ENCODE measurements around the gene THAP7. TPM values are rescaled to one million over a fixed set of nuclear protein-coding genes. Genes with fewer than 3 reads are reported as not detected.

The THAP7 gene
- total RNA-seq, 1 experiment from 2014 or later = 29.1 TPM

- peak overlapping the region; percentile 62 for H3K4me3 Mint-ChIP-seq (ENCODE audit: unreplicated experiment)
- no TSS peak for BruUV-seq (replicated peaks)
- ChIA-PET POLR2A (no interaction called here), CTCF (no interaction called here)
- H3K4me3 ChIP-seq (ENCODE audit: low read depth, low read length) = no peak overlapping the region
- intact Hi-C loops (cut with micrococcal nuclease; ENCODE audit: unreplicated experiment) = no loop called here
- no peaks in the 10 kb centered on the region for H3K27me3 Mint-ChIP-seq (ENCODE audit: insufficient read depth, unreplicated experiment)
- no peaks in the 10 kb centered on the region for H3K27me3 ChIP-seq (replicated peaks; ENCODE audit: control insufficient read depth, insufficient read depth, low read length)
- no peak for TF ChIP-seq CTCF (IDR thresholded peaks at IDR 0.05; ENCODE audit: insufficient read depth in 1 of 2, low read depth in 1 of 2, low read length in 1 of 2, severe bottlenecking in 1 of 2, unreplicated experiment in 1 of 2)
- no peak for DNase-seq
- H3K4me1 Mint-ChIP-seq (ENCODE audit: low read depth, unreplicated experiment) = no peaks in the 10 kb centered on the region
- no peaks in the 10 kb centered on the region for H3K36me3 ChIP-seq (ENCODE audit: control insufficient read depth, insufficient read depth, low read length)
- no peak overlapping the region for H3K27ac Mint-ChIP-seq (ENCODE audit: unreplicated experiment)
- H3K9me3 Mint-ChIP-seq (ENCODE audit: unreplicated experiment) = no peaks in the 10 kb centered on the region
- peaks cover 6% of the 10 kb centered on the region for H3K36me3 Mint-ChIP-seq (ENCODE audit: insufficient read depth, unreplicated experiment)
- H3K4me1 ChIP-seq = peaks cover 22% of the 10 kb centered on the region
- no peaks in the 10 kb centered on the region for H3K9me3 ChIP-seq
Measured at GRCh38 chr22:21032868-21033688, 31.2 kb upstream of the THAP7 start.

- H3K36me3 ChIP-seq (ENCODE audit: control insufficient read depth, insufficient read depth, low read length) = no peaks in the 10 kb centered on the region
- intact Hi-C loops (cut with micrococcal nuclease; ENCODE audit: unreplicated experiment) = no loop called here
- peak within 1 kb of the TSS; percentile 35 for H3K4me3 ChIP-seq (ENCODE audit: low read depth, low read length)
- Mint-ChIP-seq H3K27me3 (ENCODE audit: insufficient read depth, unreplicated experiment) (no peaks in the 10 kb centered on the region), H3K27ac (ENCODE audit: unreplicated experiment) (no peak within 1 kb of the TSS), H3K36me3 (ENCODE audit: insufficient read depth, unreplicated experiment) (peaks cover 6% of the 10 kb centered on the region), H3K4me3 (ENCODE audit: unreplicated experiment) (peak within 1 kb of the TSS; percentile 62), H3K9me3 (ENCODE audit: unreplicated experiment) (no peaks in the 10 kb centered on the region), H3K4me1 (ENCODE audit: low read depth, unreplicated experiment) (no peaks in the 10 kb centered on the region)
- no peaks in the 10 kb centered on the region for H3K9me3 ChIP-seq
- no peaks in the 10 kb centered on the region for H3K27me3 ChIP-seq (replicated peaks; ENCODE audit: control insufficient read depth, insufficient read depth, low read length)
- no peak for DNase-seq
- TF ChIP-seq CTCF (IDR thresholded peaks at IDR 0.05; ENCODE audit: insufficient read depth in 1 of 2, low read depth in 1 of 2, low read length in 1 of 2, severe bottlenecking in 1 of 2, unreplicated experiment in 1 of 2) = no peak
- H3K4me1 ChIP-seq = peaks cover 24% of the 10 kb centered on the region
- POLR2A ChIA-PET = no interaction called here
- BruUV-seq (replicated peaks) = no TSS peak
- CTCF ChIA-PET = no interaction called here
Measured at GRCh38 chr22:21032037-21032867, 30.3 kb upstream of the THAP7 start, which contains the start of gene SLC7A4. SLC7A4 (minus strand) TSS chr22:21032561; CDS start chr22:21031812, 749 bp downstream.

- CTCF ChIA-PET = no interaction called here
- Mint-ChIP-seq H3K9me3 (ENCODE audit: unreplicated experiment) (no peaks in the 10 kb centered on the region), H3K4me1 (ENCODE audit: low read depth, unreplicated experiment) (no peaks in the 10 kb centered on the region), H3K27me3 (ENCODE audit: insufficient read depth, unreplicated experiment) (no peaks in the 10 kb centered on the region), H3K36me3 (ENCODE audit: insufficient read depth, unreplicated experiment) (peaks cover 6% of the 10 kb centered on the region), H3K27ac (ENCODE audit: unreplicated experiment) (no peak overlapping the region), H3K4me3 (ENCODE audit: unreplicated experiment) (peak overlapping the region; percentile 62)
- H3K4me3 ChIP-seq (ENCODE audit: low read depth, low read length) = peak overlapping the region; percentile 35; the same call in 1 of the 2 replicates
- intact Hi-C loops (cut with micrococcal nuclease; ENCODE audit: unreplicated experiment) = no loop called here
- no peak for TF ChIP-seq CTCF (IDR thresholded peaks at IDR 0.05; ENCODE audit: insufficient read depth in 1 of 2, low read depth in 1 of 2, low read length in 1 of 2, severe bottlenecking in 1 of 2, unreplicated experiment in 1 of 2)
- no peak for DNase-seq
- peaks cover 24% of the 10 kb centered on the region for H3K4me1 ChIP-seq
- POLR2A ChIA-PET = no interaction called here
- no peaks in the 10 kb centered on the region for H3K9me3 ChIP-seq
- H3K27me3 ChIP-seq (replicated peaks; ENCODE audit: control insufficient read depth, insufficient read depth, low read length) = no peaks in the 10 kb centered on the region
- H3K36me3 ChIP-seq (ENCODE audit: control insufficient read depth, insufficient read depth, low read length) = no peaks in the 10 kb centered on the region
- BruUV-seq (replicated peaks) = no TSS peak
Measured at GRCh38 chr22:21031545-21032036, 29.7 kb upstream of the THAP7 start.

Data from Caco-2 (cell line).